CD8-positive, alpha-beta memory T cell (primary cell): ENCODE measurements around the gene TRIM32. TPM values are rescaled to one million over a fixed set of nuclear protein-coding genes. Genes with fewer than 3 reads are reported as not detected.

Experiments used
- CTCF ChIA-PET: fragments of 350-600 bp; sonication (Branson Sonifier 250); formaldehyde crosslinking; loops from one replicate; lab custom pipeline; 2021; ENCODE audit warnings: antibody characterized with exemption; lab: Charles Lee
- POLR2A ChIA-PET: fragments of 350-600 bp; sonication (Branson Sonifier 250); formaldehyde crosslinking; loops from one replicate; lab custom pipeline; 2021; ENCODE audit warnings: antibody characterized with exemption; lab: Charles Lee
- DNase-seq, 5 donors: peaks; one replicate each; pipeline versions ENCODE4 v3.0.0 to v3.0.0-alpha.2; 2020 to 2022; ENCODE audit warnings: mixed read lengths in 1 of 5
- H3K27ac ChIP-seq: one replicate; pipeline ENCODE4 v1.7.0; 2013; ENCODE audit warnings: low read depth, mild to moderate bottlenecking, low read length, moderate library complexity
- H3K27me3 ChIP-seq: 2 replicates; pipeline ENCODE4 v1.7.0; 2013; ENCODE audit warnings: low read length, mild to moderate bottlenecking; ENCODE audit not compliant: insufficient read depth, poor library complexity, severe bottlenecking
- H3K36me3 ChIP-seq: 2 replicates; pipeline ENCODE4 v1.7.0; 2013; ENCODE audit warnings: mild to moderate bottlenecking, low read length, moderate library complexity; ENCODE audit not compliant: insufficient read depth
- H3K4me1 ChIP-seq: 2 replicates; pipeline ENCODE4 v1.7.0; 2013; ENCODE audit warnings: mild to moderate bottlenecking, low read length, moderate library complexity; ENCODE audit not compliant: insufficient read depth
- H3K4me3 ChIP-seq: 2 replicates; pipeline ENCODE4 v1.7.0; 2013; ENCODE audit warnings: mild to moderate bottlenecking, low read length
- H3K9me3 ChIP-seq: 2 replicates; pipeline ENCODE4 v1.7.0; 2013; ENCODE audit warnings: mild to moderate bottlenecking, low read length
- H3K27ac Mint-ChIP-seq, 8 donors: one replicate each; pipeline ENCODE4 v1.8.0; 2020 to 2021; ENCODE audit warnings: mixed read lengths in 8 of 8, mild to moderate bottlenecking in 6 of 8, inconsistent platforms in 3 of 8, moderate library complexity in 3 of 8
- H3K27me3 Mint-ChIP-seq, 2 donors: one replicate each; pipeline ENCODE4 v1.8.0; 2020 to 2021; ENCODE audit warnings: mixed read lengths in 2 of 2, mild to moderate bottlenecking in 1 of 2, moderate library complexity in 1 of 2
- H3K36me3 Mint-ChIP-seq, 3 donors: one replicate each; pipeline ENCODE4 v1.8.0; 2020 to 2021; ENCODE audit warnings: mixed read lengths in 3 of 3, inconsistent platforms in 1 of 3, mild to moderate bottlenecking in 1 of 3
- H3K4me1 Mint-ChIP-seq, 3 donors: one replicate each; pipeline ENCODE4 v1.8.0; 2020 to 2021; ENCODE audit warnings: mixed read lengths in 3 of 3, inconsistent platforms in 1 of 3, mild to moderate bottlenecking in 1 of 3
- H3K4me3 Mint-ChIP-seq, 7 donors: one replicate each; pipeline ENCODE4 v1.8.0; 2020 to 2021; ENCODE audit warnings: mixed read lengths in 7 of 7, mild to moderate bottlenecking in 6 of 7, moderate library complexity in 4 of 7, inconsistent platforms in 2 of 7
- H3K9me3 Mint-ChIP-seq, 5 donors: one replicate each; pipeline ENCODE4 v1.8.0; 2020 to 2022; ENCODE audit warnings: mixed read lengths in 5 of 5, mild to moderate bottlenecking in 3 of 5, moderate library complexity in 2 of 5, inconsistent platforms in 1 of 5
- polyA plus RNA-seq: library from polyadenylated mRNA; unstranded; fragments of 300-500 nt; fragmentation: Illumina TruSeq; gene quantifications from one replicate; pipeline ENCODE4 v1.2.3, GENCODE V29; 2021
- total RNA-seq, 2 experiments: library from RNA; stranded (reverse); gene quantifications; one replicate each; pipeline ENCODE4 v1.2.3, GENCODE V29; 2021

The TRIM32 gene, protein sequence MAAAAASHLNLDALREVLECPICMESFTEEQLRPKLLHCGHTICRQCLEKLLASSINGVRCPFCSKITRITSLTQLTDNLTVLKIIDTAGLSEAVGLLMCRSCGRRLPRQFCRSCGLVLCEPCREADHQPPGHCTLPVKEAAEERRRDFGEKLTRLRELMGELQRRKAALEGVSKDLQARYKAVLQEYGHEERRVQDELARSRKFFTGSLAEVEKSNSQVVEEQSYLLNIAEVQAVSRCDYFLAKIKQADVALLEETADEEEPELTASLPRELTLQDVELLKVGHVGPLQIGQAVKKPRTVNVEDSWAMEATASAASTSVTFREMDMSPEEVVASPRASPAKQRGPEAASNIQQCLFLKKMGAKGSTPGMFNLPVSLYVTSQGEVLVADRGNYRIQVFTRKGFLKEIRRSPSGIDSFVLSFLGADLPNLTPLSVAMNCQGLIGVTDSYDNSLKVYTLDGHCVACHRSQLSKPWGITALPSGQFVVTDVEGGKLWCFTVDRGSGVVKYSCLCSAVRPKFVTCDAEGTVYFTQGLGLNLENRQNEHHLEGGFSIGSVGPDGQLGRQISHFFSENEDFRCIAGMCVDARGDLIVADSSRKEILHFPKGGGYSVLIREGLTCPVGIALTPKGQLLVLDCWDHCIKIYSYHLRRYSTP
- total RNA-seq (10 to 100 TPM; 13.3 to 14.2 TPM), polyA plus RNA-seq (11.7 TPM)

DNA sequence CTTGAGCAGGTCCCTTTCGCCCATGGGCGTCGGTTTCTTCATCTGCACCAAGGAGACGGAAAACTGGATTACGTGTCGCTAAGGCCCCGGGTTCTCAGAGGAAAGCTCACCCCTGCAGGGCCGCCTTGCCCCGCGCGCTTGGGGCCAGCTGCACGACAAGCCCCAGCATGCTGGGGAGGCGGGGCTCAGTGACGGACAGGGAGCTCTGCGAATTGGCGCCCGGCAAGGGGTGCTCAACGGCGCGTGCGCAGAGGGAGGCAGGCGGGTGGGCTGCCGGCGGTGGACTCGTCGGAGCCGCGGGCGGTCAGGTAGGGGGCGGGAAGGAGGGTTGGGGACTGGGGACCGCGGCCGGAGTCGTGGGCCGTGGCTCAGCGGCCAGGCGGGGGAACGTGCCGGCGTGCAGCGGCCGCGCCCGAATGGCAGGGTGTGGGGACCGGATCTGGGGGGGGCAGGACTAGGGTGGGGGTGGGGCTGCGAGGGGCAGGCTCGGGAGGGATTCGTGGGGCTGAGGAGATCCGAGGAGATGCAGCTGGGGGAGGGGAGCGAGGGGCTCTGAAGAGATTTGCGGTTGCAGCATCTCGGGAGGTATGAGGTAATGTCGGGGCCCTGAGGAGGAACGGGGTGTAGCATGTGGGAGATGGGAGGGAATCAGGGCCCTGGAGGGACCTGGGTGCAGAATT is at the start of gene TRIM32:
TRIM32 (plus strand) TSS at position 232 of the 680 bp plus-strand sequence. CDS start 10,438 bp downstream, outside the sequence.
- Mint-ChIP-seq H3K36me3 (peaks cover 0 to 3% (median 1%) of the 10 kb centered on the region in 3 donors), H3K4me1 (peaks cover 53 to 76% (median 72%) of the 10 kb centered on the region in 3 donors)
- CTCF ChIA-PET: interaction anchor here (1.1 kb wide), 1 partner anchor 11 kb away, joined by 3 read pairs; no protein-coding TSS in a partner anchor

DNA sequence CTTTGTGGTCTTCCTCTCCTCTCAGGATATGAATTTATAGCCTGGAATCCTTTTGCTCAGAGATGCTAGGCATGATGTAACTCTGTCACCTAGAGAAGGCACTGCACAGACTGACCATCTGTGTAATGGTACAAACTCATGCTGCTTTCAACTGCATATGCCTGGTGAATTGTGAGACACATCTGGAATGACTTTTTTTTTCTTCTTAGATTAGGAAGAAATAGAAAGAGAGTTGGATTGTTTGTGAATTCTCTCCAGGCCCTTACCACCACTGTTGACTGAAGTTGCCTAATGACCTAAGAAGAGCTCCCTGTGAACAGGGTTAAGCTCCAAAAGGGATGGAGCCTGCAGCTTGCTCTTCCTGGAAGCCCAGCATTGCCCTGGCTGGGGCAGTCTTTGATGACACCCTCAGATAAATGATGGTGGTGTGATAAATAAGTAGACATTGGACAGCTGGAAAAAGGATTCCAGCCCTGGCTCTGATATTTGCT is 47.8 kb upstream of the TRIM32 start:
- no peak overlapping the region for H3K27ac ChIP-seq
- ChIA-PET CTCF (no interaction called here), POLR2A (no interaction called here)
- no peak overlapping the region for H3K4me3 ChIP-seq
- H3K36me3 ChIP-seq: no peaks in the 10 kb centered on the region
- no peak for DNase-seq
- H3K4me1 Mint-ChIP-seq: no peaks in the 10 kb centered on the region
- H3K36me3 Mint-ChIP-seq: peaks cover 0 to 18% (median 2%) of the 10 kb centered on the region in 3 donors
- no peaks in the 10 kb centered on the region for H3K9me3 ChIP-seq
- peaks cover 0 to 1% (median 0%) of the 10 kb centered on the region in 5 donors for H3K9me3 Mint-ChIP-seq
- no peak overlapping the region for H3K4me3 Mint-ChIP-seq
- H3K4me1 ChIP-seq: no peaks in the 10 kb centered on the region
- H3K27ac Mint-ChIP-seq: no peak overlapping the region
- no peaks in the 10 kb centered on the region for H3K27me3 Mint-ChIP-seq
- no peaks in the 10 kb centered on the region for H3K27me3 ChIP-seq

More for the DNA sequence above, at the start of gene TRIM32:
- peaks cover 44% of the 10 kb centered on the region for H3K4me1 ChIP-seq
- peak within 1 kb of the TSS; percentile 59 for H3K4me3 ChIP-seq
- Mint-ChIP-seq H3K9me3 (peaks cover 0 to 2% (median 0%) of the 10 kb centered on the region in 5 donors), H3K4me3 (peak within 1 kb of the TSS; percentile 88 to 96 (median 91)), H3K27me3 (no peaks in the 10 kb centered on the region), H3K27ac (peak within 1 kb of the TSS; percentile 80 to 96 (median 92))
- H3K27me3 ChIP-seq: no peaks in the 10 kb centered on the region
- H3K36me3 ChIP-seq: no peaks in the 10 kb centered on the region
- peak within 1 kb of the TSS; percentile 20 for H3K27ac ChIP-seq
- POLR2A ChIA-PET: interaction anchor here (0.6 to 1.5 kb wide), 2 partner anchors 12 to 16 kb away, joined by 3 to 4 read pairs; no protein-coding TSS in a partner anchor
- no peaks in the 10 kb centered on the region for H3K9me3 ChIP-seq
- DNase-seq: peak; percentile 87 to 94 (median 89)

DNA sequence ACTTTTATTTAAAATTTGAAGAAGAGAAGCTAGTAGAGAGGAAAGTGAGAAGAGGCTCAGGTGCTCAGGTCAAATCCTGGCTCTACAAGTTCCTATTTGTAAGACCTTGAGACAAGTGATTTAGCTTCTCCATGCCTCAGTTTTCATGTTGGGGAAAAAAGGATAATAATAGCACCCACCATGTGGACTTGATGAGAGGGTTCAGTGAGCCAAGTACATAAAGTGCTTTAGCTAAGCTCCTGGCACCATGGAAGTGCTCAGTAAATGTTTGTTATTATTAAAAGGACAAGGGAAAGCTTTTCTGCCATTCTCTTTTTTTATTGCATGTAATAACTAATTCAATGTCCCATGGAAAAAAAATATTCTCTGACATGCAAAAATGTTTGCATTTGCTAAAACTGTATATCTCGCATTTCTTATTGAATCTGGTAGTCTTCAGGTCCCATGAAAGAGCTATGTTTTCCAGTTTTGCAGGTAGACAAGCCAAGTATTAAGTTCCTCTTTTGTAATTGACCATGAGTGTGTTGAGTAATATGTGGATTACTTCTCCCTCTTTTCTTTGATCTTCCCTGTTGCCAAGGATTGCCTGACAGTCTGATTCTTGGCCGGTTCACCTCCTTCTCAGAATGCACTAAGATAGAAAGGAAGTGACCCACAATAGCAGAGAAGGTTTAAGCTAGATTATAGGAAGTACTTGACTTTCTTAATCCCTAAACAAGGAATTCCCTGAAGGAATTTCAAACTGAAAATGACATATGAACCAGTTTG is 45.6 kb upstream of the TRIM32 start:
- no peak overlapping the region for H3K27ac ChIP-seq
- ChIA-PET CTCF (no interaction called here), POLR2A (no interaction called here)
- no peaks in the 10 kb centered on the region for H3K36me3 ChIP-seq
- Mint-ChIP-seq H3K27me3 (no peaks in the 10 kb centered on the region), H3K27ac (no peak overlapping the region), H3K36me3 (peaks cover 0 to 15% (median 4%) of the 10 kb centered on the region in 3 donors), H3K9me3 (peaks cover 0 to 1% (median 0%) of the 10 kb centered on the region in 5 donors), H3K4me1 (no peaks in the 10 kb centered on the region), H3K4me3 (no peak overlapping the region)
- no peak overlapping the region for H3K4me3 ChIP-seq
- no peaks in the 10 kb centered on the region for H3K9me3 ChIP-seq
- DNase-seq: no peak
- H3K27me3 ChIP-seq: no peaks in the 10 kb centered on the region
- no peaks in the 10 kb centered on the region for H3K4me1 ChIP-seq

DNA sequence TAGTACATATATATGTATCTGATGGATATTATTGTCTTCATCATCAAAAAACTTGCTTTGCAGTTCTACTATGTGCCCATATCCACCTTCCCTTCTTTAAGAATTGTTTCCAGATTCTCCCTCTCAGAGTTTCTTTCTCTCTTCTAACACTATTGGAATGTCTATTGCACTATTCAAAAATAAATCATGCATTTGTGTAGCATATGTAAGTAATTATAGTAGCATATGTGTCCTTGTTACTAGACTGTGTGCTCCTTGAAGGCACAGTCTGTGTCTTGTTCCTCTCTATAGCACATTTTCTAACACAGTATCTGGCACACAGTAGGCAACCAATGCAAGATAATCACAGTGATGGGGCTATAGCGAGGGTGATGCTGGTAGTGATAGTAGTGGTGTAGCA is 43.4 kb upstream of the TRIM32 start:
- no peak overlapping the region for H3K4me3 ChIP-seq
- no peaks in the 10 kb centered on the region for H3K27me3 ChIP-seq
- Mint-ChIP-seq H3K4me3 (no peak overlapping the region), H3K27ac (no peak overlapping the region), H3K36me3 (peaks cover 0 to 8% (median 2%) of the 10 kb centered on the region in 3 donors), H3K9me3 (peaks cover 0 to 1% (median 0%) of the 10 kb centered on the region in 5 donors), H3K4me1 (no peaks in the 10 kb centered on the region), H3K27me3 (no peaks in the 10 kb centered on the region)
- DNase-seq: no peak
- no peaks in the 10 kb centered on the region for H3K4me1 ChIP-seq
- no peaks in the 10 kb centered on the region for H3K9me3 ChIP-seq
- no peak overlapping the region for H3K27ac ChIP-seq
- POLR2A ChIA-PET: no interaction called here
- H3K36me3 ChIP-seq: no peaks in the 10 kb centered on the region
- CTCF ChIA-PET: no interaction called here

DNA sequence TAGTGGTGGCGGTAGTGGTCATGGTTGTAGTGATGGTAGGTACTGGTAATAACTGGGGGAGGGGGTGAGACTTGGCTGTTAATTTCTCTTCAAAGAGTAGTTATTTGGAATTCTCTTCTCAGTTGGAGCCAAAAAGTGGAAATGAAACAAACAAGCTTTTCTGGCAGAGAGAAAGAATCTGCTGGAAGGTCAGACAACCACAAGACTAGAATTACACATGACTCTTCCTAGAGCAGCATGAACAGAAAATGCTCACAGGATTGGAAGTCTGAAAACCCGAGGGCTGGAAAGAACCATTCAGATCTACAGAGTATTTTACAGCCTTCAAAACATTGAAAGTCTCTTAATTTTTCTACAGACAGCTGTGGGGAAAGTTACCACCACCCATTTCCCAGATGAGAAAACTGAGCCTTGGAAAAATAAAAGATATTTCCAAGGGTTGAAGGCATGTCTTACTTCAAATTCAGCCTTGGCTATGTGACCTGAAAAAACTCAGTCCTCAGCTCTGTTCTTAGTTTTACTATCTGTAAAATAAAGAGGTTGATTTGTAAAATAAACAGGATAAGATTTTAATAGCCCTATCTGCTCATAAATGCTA is 42.9 kb upstream of the TRIM32 start:
- POLR2A ChIA-PET: no interaction called here

DNA sequence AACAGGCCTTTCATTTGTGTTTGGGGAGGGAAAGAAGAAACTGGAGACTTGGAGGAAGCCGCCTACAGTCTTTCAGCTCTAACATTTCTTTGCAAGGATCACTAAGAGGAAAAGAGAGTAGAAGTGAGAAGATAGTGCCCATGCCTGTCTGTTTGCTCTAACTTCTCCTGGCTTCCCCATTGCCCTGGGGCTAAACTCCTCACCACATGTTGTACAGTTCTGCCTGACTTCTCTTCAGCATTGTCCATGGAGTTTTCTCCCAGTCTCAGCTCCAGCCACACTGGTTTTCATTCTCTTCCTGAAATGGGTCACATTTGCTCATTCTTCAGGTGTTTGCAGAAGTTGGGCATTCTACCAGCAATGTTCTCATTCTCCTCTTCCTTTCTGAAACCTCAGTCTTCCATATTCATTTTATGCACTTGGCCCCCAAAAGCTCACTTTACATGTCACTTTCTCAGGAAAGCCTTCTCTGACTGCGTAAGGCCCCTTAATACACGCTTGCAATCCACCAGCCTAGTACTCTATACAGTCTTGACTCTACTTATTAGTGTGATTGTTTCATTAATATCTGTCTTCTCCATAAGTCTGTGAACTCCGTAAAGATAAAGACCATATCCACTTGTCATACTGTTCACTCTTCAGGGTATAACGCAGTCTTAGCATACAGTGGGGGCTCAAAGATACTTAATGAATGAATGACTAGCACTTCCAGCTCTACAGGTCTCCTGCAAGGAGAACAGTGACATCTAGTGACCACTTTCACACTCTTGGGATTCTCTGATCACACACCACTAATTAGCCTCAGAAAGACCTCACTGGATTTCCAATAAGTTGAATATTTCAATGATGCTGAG is 40.2 kb upstream of the TRIM32 start:
- Mint-ChIP-seq H3K4me1 (no peaks in the 10 kb centered on the region), H3K4me3 (no peak overlapping the region)

More for the DNA sequence above, 42.9 kb upstream of the TRIM32 start:
- H3K27ac Mint-ChIP-seq: no peak overlapping the region
- H3K36me3 Mint-ChIP-seq: peaks cover 0 to 11% (median 4%) of the 10 kb centered on the region in 3 donors
- H3K4me1 Mint-ChIP-seq: no peaks in the 10 kb centered on the region
- no peak overlapping the region for H3K4me3 Mint-ChIP-seq
- CTCF ChIA-PET: no interaction called here
- no peaks in the 10 kb centered on the region for H3K36me3 ChIP-seq
- peaks cover 0 to 1% (median 0%) of the 10 kb centered on the region in 5 donors for H3K9me3 Mint-ChIP-seq
- H3K27ac ChIP-seq: no peak overlapping the region
- H3K27me3 Mint-ChIP-seq: no peaks in the 10 kb centered on the region
- no peak for DNase-seq
- no peaks in the 10 kb centered on the region for H3K27me3 ChIP-seq
- H3K9me3 ChIP-seq: no peaks in the 10 kb centered on the region
- H3K4me1 ChIP-seq: no peaks in the 10 kb centered on the region
- no peak overlapping the region for H3K4me3 ChIP-seq

DNA sequence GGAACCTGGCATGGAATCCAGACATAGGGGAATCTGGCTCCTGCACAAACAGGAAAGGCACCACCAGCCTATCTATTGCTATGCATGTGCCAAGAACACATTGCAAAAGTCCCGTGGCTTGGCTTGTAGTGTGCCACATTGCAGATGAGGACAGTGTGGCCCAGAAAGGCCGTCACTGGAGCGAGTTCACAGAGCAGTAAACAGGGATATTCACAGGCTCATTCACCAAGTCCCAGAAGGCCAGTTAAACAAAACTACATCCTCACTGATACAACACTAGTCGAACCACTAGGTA is 39.6 kb upstream of the TRIM32 start:
- Mint-ChIP-seq H3K36me3 (peaks cover 11 to 21% (median 15%) of the 10 kb centered on the region in 3 donors), H3K9me3 (no peaks in the 10 kb centered on the region), H3K27ac (no peak overlapping the region), H3K27me3 (no peaks in the 10 kb centered on the region), H3K4me3 (no peak overlapping the region), H3K4me1 (no peaks in the 10 kb centered on the region)
- Histone ChIP-seq H3K4me1 (no peaks in the 10 kb centered on the region), H3K4me3 (no peak overlapping the region), H3K27ac (no peak overlapping the region), H3K27me3 (no peaks in the 10 kb centered on the region), H3K36me3 (no peaks in the 10 kb centered on the region), H3K9me3 (no peaks in the 10 kb centered on the region)
- no peak for DNase-seq
- POLR2A ChIA-PET: no interaction called here
- CTCF ChIA-PET: no interaction called here

More for the DNA sequence above, 40.2 kb upstream of the TRIM32 start:
- H3K9me3 ChIP-seq: no peaks in the 10 kb centered on the region
- no peak overlapping the region for H3K27ac ChIP-seq
- no peaks in the 10 kb centered on the region for H3K36me3 ChIP-seq
- H3K27me3 ChIP-seq: no peaks in the 10 kb centered on the region
- H3K9me3 Mint-ChIP-seq: no peaks in the 10 kb centered on the region
- POLR2A ChIA-PET: no interaction called here
- H3K36me3 Mint-ChIP-seq: peaks cover 11 to 21% (median 15%) of the 10 kb centered on the region in 3 donors
- no peak overlapping the region for H3K27ac Mint-ChIP-seq
- CTCF ChIA-PET: no interaction called here
- DNase-seq: no peak
- H3K4me3 ChIP-seq: no peak overlapping the region
- H3K27me3 Mint-ChIP-seq: no peaks in the 10 kb centered on the region
- no peaks in the 10 kb centered on the region for H3K4me1 ChIP-seq
